ENCODE results near the gene GNAQ. TPM values are rescaled to one million over a fixed set of nuclear protein-coding genes. Genes with fewer than 3 reads are reported as not detected.
"Not testable (repeated sequence)": the region's sequence is repeated elsewhere in the genome, so short reads cannot be mapped to it uniquely, and the experiment has no call there.

The GNAQ gene
- total RNA-seq, 1 donor from 2014 or later = 16.2 TPM

- H3K4me1 ChIP-seq (ENCODE audit: control insufficient read depth in 3 of 3, insufficient read depth in 3 of 3, low read length in 3 of 3) = peaks cover 8 to 13% (median 12%) of the 10 kb centered on the region in 3 donors
- no peak overlapping the region for H3K9ac ChIP-seq (ENCODE audit: low read depth in 1 of 3, low read length in 3 of 3)
- no peaks in the 10 kb centered on the region for H3K9me3 ChIP-seq (ENCODE audit: control insufficient read depth in 3 of 3, low read length in 3 of 3)
- H3K36me3 ChIP-seq (ENCODE audit: control insufficient read depth in 3 of 3, insufficient read depth in 3 of 3, low read length in 3 of 3) = peaks cover 0 to 12% (median 9%) of the 10 kb centered on the region in 3 donors
- no peaks in the 10 kb centered on the region for H3K27me3 ChIP-seq (ENCODE audit: control insufficient read depth in 3 of 3, insufficient read depth in 3 of 3, low read length in 3 of 3)
- no peak overlapping the region for H3K27ac ChIP-seq (ENCODE audit: low read depth, low read length)
- no peak overlapping the region for H3K4me3 ChIP-seq (ENCODE audit: low read length in 3 of 3)
Observed at GRCh38 chr9:77729177-77729576, 302.4 kb downstream of the GNAQ start.

DNA sequence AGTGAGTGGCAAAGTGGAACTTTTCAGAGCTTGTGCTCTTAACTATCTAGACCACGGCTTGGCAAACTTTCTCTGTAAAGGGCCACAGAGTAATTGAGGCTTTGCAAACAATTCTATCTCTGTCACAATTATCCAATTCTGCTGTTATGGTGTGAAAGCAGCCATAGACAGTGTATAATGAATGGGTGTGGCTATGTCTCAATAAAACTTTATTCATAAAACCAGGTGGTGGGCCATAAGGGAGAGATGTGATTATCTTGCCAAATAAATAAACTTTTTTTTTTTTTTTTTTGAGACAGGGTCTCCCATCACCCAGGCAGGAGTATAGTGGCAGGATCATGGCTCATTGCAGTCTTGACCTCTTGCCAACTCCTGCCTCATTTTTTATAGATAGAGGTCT is 304.8 kb downstream of the GNAQ start:
- Histone ChIP-seq H3K9ac (ENCODE audit: low read depth in 1 of 3, low read length in 3 of 3) (no peak overlapping the region), H3K4me3 (ENCODE audit: low read length in 3 of 3) (no peak overlapping the region), H3K36me3 (ENCODE audit: control insufficient read depth in 3 of 3, insufficient read depth in 3 of 3, low read length in 3 of 3) (peaks cover 0 to 12% (median 9%) of the 10 kb centered on the region in 3 donors), H3K27me3 (ENCODE audit: control insufficient read depth in 3 of 3, insufficient read depth in 3 of 3, low read length in 3 of 3) (no peaks in the 10 kb centered on the region), H3K27ac (ENCODE audit: low read depth, low read length) (no peak overlapping the region), H3K9me3 (ENCODE audit: control insufficient read depth in 3 of 3, low read length in 3 of 3) (no peaks in the 10 kb centered on the region), H3K4me1 (ENCODE audit: control insufficient read depth in 3 of 3, insufficient read depth in 3 of 3, low read length in 3 of 3) (peaks cover 8 to 11% (median 10%) of the 10 kb centered on the region in 3 donors)

GRCh38 chr9:77726289-77726688 is 305.3 kb downstream of the GNAQ start:
- peaks cover 0 to 12% (median 9%) of the 10 kb centered on the region in 3 donors for H3K36me3 ChIP-seq (ENCODE audit: control insufficient read depth in 3 of 3, insufficient read depth in 3 of 3, low read length in 3 of 3)
- H3K4me1 ChIP-seq (ENCODE audit: control insufficient read depth in 3 of 3, insufficient read depth in 3 of 3, low read length in 3 of 3) = peaks cover 4 to 6% (median 5%) of the 10 kb centered on the region in 3 donors
- H3K9ac ChIP-seq (ENCODE audit: low read depth in 1 of 3, low read length in 3 of 3) = no peak overlapping the region
- H3K4me3 ChIP-seq (ENCODE audit: low read length in 3 of 3) = no peak overlapping the region
- no peak overlapping the region for H3K27ac ChIP-seq (ENCODE audit: low read depth, low read length)
- no peaks in the 10 kb centered on the region for H3K9me3 ChIP-seq (ENCODE audit: control insufficient read depth in 3 of 3, low read length in 3 of 3)
- H3K27me3 ChIP-seq (ENCODE audit: control insufficient read depth in 3 of 3, insufficient read depth in 3 of 3, low read length in 3 of 3) = no peaks in the 10 kb centered on the region

DNA sequence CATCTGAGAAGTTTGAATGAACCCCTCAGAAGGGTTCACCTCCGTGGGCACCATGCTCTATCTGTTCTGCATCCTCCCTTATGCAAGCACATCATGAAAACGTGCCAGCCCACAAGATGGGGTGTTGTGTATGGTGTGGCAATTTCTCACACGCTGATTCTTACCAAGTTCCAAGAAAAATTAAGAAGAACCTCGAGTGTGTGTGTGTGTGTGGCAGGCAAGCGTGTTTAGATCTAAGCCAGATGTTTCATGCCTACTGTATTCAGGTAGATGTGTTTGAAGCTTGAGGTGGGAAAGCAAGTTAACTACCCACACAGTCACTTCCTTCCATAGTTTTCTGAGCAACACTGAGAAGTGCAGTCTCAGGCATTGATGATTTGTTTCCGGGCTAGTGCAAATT is 305.8 kb downstream of the GNAQ start:
- H3K4me1 ChIP-seq (ENCODE audit: control insufficient read depth in 3 of 3, insufficient read depth in 3 of 3, low read length in 3 of 3) = peaks cover 0 to 1% (median under 1%) of the 10 kb centered on the region in 3 donors
- H3K27me3 ChIP-seq (ENCODE audit: control insufficient read depth in 3 of 3, insufficient read depth in 3 of 3, low read length in 3 of 3) = no peaks in the 10 kb centered on the region
- no peak overlapping the region for H3K9ac ChIP-seq (ENCODE audit: low read depth in 1 of 3, low read length in 3 of 3)
- no peak overlapping the region for H3K4me3 ChIP-seq (ENCODE audit: low read length in 3 of 3)
- H3K27ac ChIP-seq (ENCODE audit: low read depth, low read length) = no peak overlapping the region
- peaks cover 0 to 12% (median 9%) of the 10 kb centered on the region in 3 donors for H3K36me3 ChIP-seq (ENCODE audit: control insufficient read depth in 3 of 3, insufficient read depth in 3 of 3, low read length in 3 of 3)
- no peaks in the 10 kb centered on the region for H3K9me3 ChIP-seq (ENCODE audit: control insufficient read depth in 3 of 3, low read length in 3 of 3)

DNA sequence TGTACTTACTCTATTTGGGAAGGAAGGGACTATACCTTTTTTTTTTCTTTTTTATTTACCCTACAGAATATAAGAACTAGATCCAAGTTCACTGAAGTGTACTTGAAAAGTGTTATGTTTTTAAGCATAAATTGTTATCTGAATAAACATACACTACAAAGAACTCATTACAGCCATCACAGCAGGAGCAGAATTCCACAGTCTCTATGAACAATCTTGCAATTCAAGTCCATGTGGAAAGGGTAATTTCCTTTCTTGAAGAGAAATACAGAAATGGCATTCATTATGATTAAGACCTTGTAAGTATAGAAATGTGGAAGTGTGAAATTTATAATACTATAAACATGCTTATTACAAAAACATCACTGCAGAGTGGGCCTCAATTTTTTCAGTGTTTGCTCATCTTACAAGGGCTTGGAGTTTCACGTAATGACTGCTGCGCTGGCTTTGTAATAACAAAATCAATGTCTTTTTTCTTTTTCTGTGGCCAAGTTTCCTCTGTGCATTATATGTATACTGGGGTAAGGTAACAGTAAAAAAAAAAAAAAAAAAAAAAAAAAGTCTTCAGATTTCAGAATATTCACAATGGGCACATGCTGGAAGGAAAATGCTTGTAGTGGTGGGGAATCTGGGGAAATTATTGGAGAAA is 306.4 kb downstream of the GNAQ start:
- H3K27me3 ChIP-seq (ENCODE audit: control insufficient read depth in 3 of 3, insufficient read depth in 3 of 3, low read length in 3 of 3) = no peaks in the 10 kb centered on the region
- peaks cover 0 to 12% (median 9%) of the 10 kb centered on the region in 3 donors for H3K36me3 ChIP-seq (ENCODE audit: control insufficient read depth in 3 of 3, insufficient read depth in 3 of 3, low read length in 3 of 3)

DNA sequence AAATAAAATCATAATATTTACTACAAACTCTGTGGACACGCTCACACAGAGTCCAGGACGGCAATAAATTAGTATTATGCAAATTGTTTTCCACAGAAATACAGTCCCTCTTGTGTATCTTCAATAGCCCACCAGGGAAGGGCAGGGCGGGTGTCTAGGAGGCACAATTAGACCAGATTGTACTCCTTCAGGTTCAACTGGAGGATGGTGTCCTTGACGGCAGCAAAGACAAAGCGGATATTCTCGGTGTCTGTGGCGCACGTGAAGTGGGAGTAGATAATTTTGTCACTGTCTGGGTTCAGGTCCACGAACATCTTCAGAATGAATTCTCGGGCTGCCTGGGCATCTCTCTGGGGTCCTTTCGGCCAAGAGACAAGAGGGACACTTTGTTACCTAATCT is 310.5 kb downstream of the GNAQ start:
- H3K9me3 ChIP-seq (ENCODE audit: control insufficient read depth in 3 of 3, low read length in 3 of 3); H3K27me3 ChIP-seq (ENCODE audit: control insufficient read depth in 3 of 3, insufficient read depth in 3 of 3, low read length in 3 of 3); H3K4me3 ChIP-seq (ENCODE audit: low read length in 3 of 3); H3K36me3 ChIP-seq (ENCODE audit: control insufficient read depth in 3 of 3, insufficient read depth in 3 of 3, low read length in 3 of 3); H3K9ac ChIP-seq (ENCODE audit: low read depth in 1 of 3, low read length in 3 of 3); H3K27ac ChIP-seq (ENCODE audit: low read depth, low read length); H3K4me1 ChIP-seq (ENCODE audit: control insufficient read depth in 3 of 3, insufficient read depth in 3 of 3, low read length in 3 of 3): not testable (repeated sequence)

More for the DNA sequence above, 306.4 kb downstream of the GNAQ start:
- H3K9me3 ChIP-seq (ENCODE audit: control insufficient read depth in 3 of 3, low read length in 3 of 3) = no peaks in the 10 kb centered on the region
- H3K9ac ChIP-seq (ENCODE audit: low read depth in 1 of 3, low read length in 3 of 3) = no peak overlapping the region
- no peak overlapping the region for H3K27ac ChIP-seq (ENCODE audit: low read depth, low read length)
- H3K4me3 ChIP-seq (ENCODE audit: low read length in 3 of 3) = no peak overlapping the region
- H3K4me1 ChIP-seq (ENCODE audit: control insufficient read depth in 3 of 3, insufficient read depth in 3 of 3, low read length in 3 of 3) = no peaks in the 10 kb centered on the region

- Histone ChIP-seq H3K27me3 (ENCODE audit: control insufficient read depth in 3 of 3, insufficient read depth in 3 of 3, low read length in 3 of 3) (no peaks in the 10 kb centered on the region), H3K36me3 (ENCODE audit: control insufficient read depth in 3 of 3, insufficient read depth in 3 of 3, low read length in 3 of 3) (no peaks in the 10 kb centered on the region), H3K4me1 (ENCODE audit: control insufficient read depth in 3 of 3, insufficient read depth in 3 of 3, low read length in 3 of 3) (no peaks in the 10 kb centered on the region), H3K9me3 (ENCODE audit: control insufficient read depth in 3 of 3, low read length in 3 of 3) (no peaks in the 10 kb centered on the region), H3K4me3 (ENCODE audit: low read length in 3 of 3) (no peak overlapping the region), H3K9ac (ENCODE audit: low read depth in 1 of 3, low read length in 3 of 3) (no peak overlapping the region), H3K27ac (ENCODE audit: low read depth, low read length) (no peak overlapping the region)
Observed at GRCh38 chr9:77719321-77719720, 312.3 kb downstream of the GNAQ start.

DNA sequence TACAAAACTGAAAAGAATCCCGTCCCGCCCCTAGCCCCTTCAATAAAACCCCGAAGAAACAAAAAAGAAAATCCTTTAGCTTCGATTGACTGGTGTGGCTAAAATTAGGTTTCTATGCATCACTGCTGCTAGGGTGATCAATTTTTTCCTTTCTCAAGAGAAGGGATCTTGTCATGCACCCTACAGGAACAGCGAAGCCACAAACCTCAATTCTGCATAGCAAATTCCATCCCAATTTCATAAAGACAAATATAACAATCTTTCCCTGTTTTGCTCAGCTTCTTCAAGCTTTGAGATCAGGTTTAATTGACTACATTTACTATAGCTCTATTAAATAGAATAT is 313.3 kb downstream of the GNAQ start:
- not testable (repeated sequence) for H3K4me3 ChIP-seq (ENCODE audit: low read length in 3 of 3); H3K9ac ChIP-seq (ENCODE audit: low read depth in 1 of 3, low read length in 3 of 3); H3K27me3 ChIP-seq (ENCODE audit: control insufficient read depth in 3 of 3, insufficient read depth in 3 of 3, low read length in 3 of 3); H3K27ac ChIP-seq (ENCODE audit: low read depth, low read length); H3K9me3 ChIP-seq (ENCODE audit: control insufficient read depth in 3 of 3, low read length in 3 of 3); H3K4me1 ChIP-seq (ENCODE audit: control insufficient read depth in 3 of 3, insufficient read depth in 3 of 3, low read length in 3 of 3); H3K36me3 ChIP-seq (ENCODE audit: control insufficient read depth in 3 of 3, insufficient read depth in 3 of 3, low read length in 3 of 3)

DNA sequence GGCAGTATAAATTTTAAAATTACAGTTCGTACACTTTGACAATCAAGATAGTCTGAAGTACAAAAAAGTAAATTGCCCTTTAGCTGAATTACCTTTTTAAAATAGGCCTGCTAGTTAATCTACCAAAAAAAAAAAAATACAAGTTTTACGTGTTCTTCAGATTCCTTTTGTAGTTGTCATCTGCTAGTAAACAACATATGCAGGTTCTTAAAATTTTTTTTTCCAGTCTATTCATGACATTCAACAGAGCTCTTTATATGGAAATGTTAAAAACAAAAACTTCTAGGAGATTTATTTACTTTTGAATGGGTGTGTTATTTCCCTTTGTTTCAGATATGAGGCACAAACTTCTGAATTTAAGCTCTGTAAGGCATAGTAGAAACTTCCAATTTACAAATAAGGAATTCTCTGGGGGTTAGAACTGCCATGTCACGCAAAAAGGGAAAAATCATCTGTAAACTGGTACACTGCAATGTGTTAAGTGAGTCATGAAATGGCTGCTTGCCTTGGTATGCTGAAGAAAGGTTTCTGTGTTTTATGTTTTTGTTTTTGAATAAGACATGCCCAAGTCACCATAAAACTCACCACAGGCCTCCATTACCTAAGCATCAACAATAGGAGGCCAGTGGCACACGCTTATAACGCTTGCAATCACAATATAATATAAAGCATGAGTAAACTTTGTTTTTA is 313.9 kb downstream of the GNAQ start:
- H3K4me1 ChIP-seq (ENCODE audit: control insufficient read depth in 3 of 3, insufficient read depth in 3 of 3, low read length in 3 of 3); H3K4me3 ChIP-seq (ENCODE audit: low read length in 3 of 3); H3K27ac ChIP-seq (ENCODE audit: low read depth, low read length); H3K27me3 ChIP-seq (ENCODE audit: control insufficient read depth in 3 of 3, insufficient read depth in 3 of 3, low read length in 3 of 3); H3K9ac ChIP-seq (ENCODE audit: low read depth in 1 of 3, low read length in 3 of 3); H3K9me3 ChIP-seq (ENCODE audit: control insufficient read depth in 3 of 3, low read length in 3 of 3); H3K36me3 ChIP-seq (ENCODE audit: control insufficient read depth in 3 of 3, insufficient read depth in 3 of 3, low read length in 3 of 3): not testable (repeated sequence)

- no peak overlapping the region for H3K4me3 ChIP-seq (ENCODE audit: low read length in 3 of 3)
- no peaks in the 10 kb centered on the region for H3K9me3 ChIP-seq (ENCODE audit: control insufficient read depth in 3 of 3, low read length in 3 of 3)
- H3K36me3 ChIP-seq (ENCODE audit: control insufficient read depth in 3 of 3, insufficient read depth in 3 of 3, low read length in 3 of 3) = no peaks in the 10 kb centered on the region
- no peak overlapping the region for H3K9ac ChIP-seq (ENCODE audit: low read depth in 1 of 3, low read length in 3 of 3)
- no peak overlapping the region for H3K27ac ChIP-seq (ENCODE audit: low read depth, low read length)
- no peaks in the 10 kb centered on the region for H3K4me1 ChIP-seq (ENCODE audit: control insufficient read depth in 3 of 3, insufficient read depth in 3 of 3, low read length in 3 of 3)
- H3K27me3 ChIP-seq (ENCODE audit: control insufficient read depth in 3 of 3, insufficient read depth in 3 of 3, low read length in 3 of 3) = no peaks in the 10 kb centered on the region
Observed at GRCh38 chr9:77714077-77714549, 317.5 kb downstream of the GNAQ start.
